CD8-positive, alpha-beta memory T cell (primary cell): Measurements from ENCODE around the gene RASSF7. TPM values are rescaled to one million over a fixed set of nuclear protein-coding genes. Genes with fewer than 3 reads are reported as not detected.

Source experiments
- CTCF ChIA-PET: fragments of 350-600 bp; sonication (Branson Sonifier 250); formaldehyde crosslinking; loops from one replicate; lab custom pipeline; 2021; ENCODE audit warnings: antibody characterized with exemption; lab: Charles Lee
- POLR2A ChIA-PET: fragments of 350-600 bp; sonication (Branson Sonifier 250); formaldehyde crosslinking; loops from one replicate; lab custom pipeline; 2021; ENCODE audit warnings: antibody characterized with exemption; lab: Charles Lee
- DNase-seq, 5 donors: peaks; one replicate each; pipeline versions ENCODE4 v3.0.0 to v3.0.0-alpha.2; 2020 to 2022; ENCODE audit warnings: mixed read lengths in 1 of 5
- H3K27ac ChIP-seq: one replicate; pipeline ENCODE4 v1.7.0; 2013; ENCODE audit warnings: low read depth, mild to moderate bottlenecking, low read length, moderate library complexity
- H3K27me3 ChIP-seq: 2 replicates; pipeline ENCODE4 v1.7.0; 2013; ENCODE audit warnings: low read length, mild to moderate bottlenecking; ENCODE audit not compliant: insufficient read depth, poor library complexity, severe bottlenecking
- H3K36me3 ChIP-seq: 2 replicates; pipeline ENCODE4 v1.7.0; 2013; ENCODE audit warnings: mild to moderate bottlenecking, low read length, moderate library complexity; ENCODE audit not compliant: insufficient read depth
- H3K4me1 ChIP-seq: 2 replicates; pipeline ENCODE4 v1.7.0; 2013; ENCODE audit warnings: mild to moderate bottlenecking, low read length, moderate library complexity; ENCODE audit not compliant: insufficient read depth
- H3K4me3 ChIP-seq: 2 replicates; pipeline ENCODE4 v1.7.0; 2013; ENCODE audit warnings: mild to moderate bottlenecking, low read length
- H3K9me3 ChIP-seq: 2 replicates; pipeline ENCODE4 v1.7.0; 2013; ENCODE audit warnings: mild to moderate bottlenecking, low read length
- H3K27ac Mint-ChIP-seq, 8 donors: one replicate each; pipeline ENCODE4 v1.8.0; 2020 to 2021; ENCODE audit warnings: mixed read lengths in 8 of 8, mild to moderate bottlenecking in 6 of 8, inconsistent platforms in 3 of 8, moderate library complexity in 3 of 8
- H3K27me3 Mint-ChIP-seq, 2 donors: one replicate each; pipeline ENCODE4 v1.8.0; 2020 to 2021; ENCODE audit warnings: mixed read lengths in 2 of 2, mild to moderate bottlenecking in 1 of 2, moderate library complexity in 1 of 2
- H3K36me3 Mint-ChIP-seq, 3 donors: one replicate each; pipeline ENCODE4 v1.8.0; 2020 to 2021; ENCODE audit warnings: mixed read lengths in 3 of 3, inconsistent platforms in 1 of 3, mild to moderate bottlenecking in 1 of 3
- H3K4me1 Mint-ChIP-seq, 3 donors: one replicate each; pipeline ENCODE4 v1.8.0; 2020 to 2021; ENCODE audit warnings: mixed read lengths in 3 of 3, inconsistent platforms in 1 of 3, mild to moderate bottlenecking in 1 of 3
- H3K4me3 Mint-ChIP-seq, 7 donors: one replicate each; pipeline ENCODE4 v1.8.0; 2020 to 2021; ENCODE audit warnings: mixed read lengths in 7 of 7, mild to moderate bottlenecking in 6 of 7, moderate library complexity in 4 of 7, inconsistent platforms in 2 of 7
- H3K9me3 Mint-ChIP-seq, 5 donors: one replicate each; pipeline ENCODE4 v1.8.0; 2020 to 2022; ENCODE audit warnings: mixed read lengths in 5 of 5, mild to moderate bottlenecking in 3 of 5, moderate library complexity in 2 of 5, inconsistent platforms in 1 of 5
- polyA plus RNA-seq: library from polyadenylated mRNA; unstranded; fragments of 300-500 nt; fragmentation: Illumina TruSeq; gene quantifications from one replicate; pipeline ENCODE4 v1.2.3, GENCODE V29; 2021
- total RNA-seq, 2 experiments: library from RNA; stranded (reverse); gene quantifications; one replicate each; pipeline ENCODE4 v1.2.3, GENCODE V29; 2021

The RASSF7 gene
- total and polyA plus RNA-seq, 3 experiments from 2014 or later, result 20.4 to 39.7 (median 20.7) TPM

DNA sequence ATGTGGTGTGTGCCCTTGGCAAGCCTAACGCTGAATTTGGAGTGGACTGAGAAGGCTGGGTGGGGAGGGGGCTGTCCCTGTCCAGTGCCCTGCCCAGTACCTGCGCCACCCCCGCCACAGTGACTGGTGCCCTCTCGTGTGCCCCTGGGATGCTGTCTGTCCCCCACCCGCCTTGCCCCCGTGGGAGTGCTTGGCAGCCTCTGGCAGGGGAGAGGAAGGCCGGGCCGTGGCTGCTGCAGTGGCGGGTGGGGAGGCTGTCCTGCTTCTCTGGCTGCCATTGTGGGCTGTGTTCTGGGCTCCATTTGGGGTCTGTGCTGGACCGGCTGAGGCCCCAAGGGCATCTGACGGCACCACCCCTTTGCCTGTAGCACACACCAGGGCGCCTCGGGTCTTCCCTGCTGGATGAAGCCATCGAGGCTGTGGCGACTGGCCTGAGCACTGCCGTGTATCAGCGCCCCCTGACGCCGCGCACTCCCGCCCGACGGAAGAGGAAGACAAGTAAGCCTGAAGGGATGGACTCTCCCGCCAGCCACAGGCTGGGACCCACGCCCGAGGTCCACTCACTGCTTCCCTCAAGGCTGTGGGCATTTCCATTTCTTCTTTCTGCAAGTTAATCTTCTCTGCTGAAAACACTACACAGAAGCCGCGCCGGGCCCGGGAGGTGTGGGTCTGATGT lies 37.4 kb downstream of the RASSF7 start:
- peaks cover 31% of the 10 kb centered on the region for H3K36me3 ChIP-seq
- no peaks in the 10 kb centered on the region for H3K27me3 ChIP-seq
- Mint-ChIP-seq H3K4me1 (peaks cover 8 to 20% (median 9%) of the 10 kb centered on the region in 3 donors), H3K4me3 (no peak overlapping the region), H3K36me3 (peaks cover 0 to 77% (median 16%) of the 10 kb centered on the region in 3 donors), H3K27ac (peak overlapping the region in 1 of 8 donors; percentile 69), H3K27me3 (no peaks in the 10 kb centered on the region), H3K9me3 (no peaks in the 10 kb centered on the region)
- POLR2A ChIA-PET, result no interaction called here
- no peak for DNase-seq
- H3K27ac ChIP-seq, result no peak overlapping the region
- no peak overlapping the region for H3K4me3 ChIP-seq
- CTCF ChIA-PET, result no interaction called here
- no peaks in the 10 kb centered on the region for H3K9me3 ChIP-seq
- no peaks in the 10 kb centered on the region for H3K4me1 ChIP-seq

- Histone ChIP-seq H3K4me1 (no peaks in the 10 kb centered on the region), H3K27me3 (no peaks in the 10 kb centered on the region), H3K36me3 (peaks cover 32% of the 10 kb centered on the region), H3K27ac (no peak overlapping the region), H3K9me3 (no peaks in the 10 kb centered on the region), H3K4me3 (no peak overlapping the region)
- POLR2A ChIA-PET, result interaction anchor here (0.6 to 1.4 kb wide), 2 partner anchors 14 to 17 kb away, joined by 4 read pairs; partner anchors contain the start of gene IRF7
- Mint-ChIP-seq H3K4me1 (peaks cover 0 to 6% (median 0%) of the 10 kb centered on the region in 3 donors), H3K9me3 (no peaks in the 10 kb centered on the region), H3K36me3 (peaks cover 0 to 72% (median 13%) of the 10 kb centered on the region in 3 donors), H3K27me3 (no peaks in the 10 kb centered on the region), H3K27ac (peak overlapping the region in 2 of 8 donors; percentile 46 to 72), H3K4me3 (no peak overlapping the region)
- no peak for DNase-seq
- CTCF ChIA-PET, result interaction anchor here (0.7 to 2.1 kb wide), 2 partner anchors 11 to 47 kb away, joined by 3 to 5 read pairs; no protein-coding TSS in a partner anchor
Observed at GRCh38 chr11:601573-602245, 40.9 kb downstream of the RASSF7 start.

DNA sequence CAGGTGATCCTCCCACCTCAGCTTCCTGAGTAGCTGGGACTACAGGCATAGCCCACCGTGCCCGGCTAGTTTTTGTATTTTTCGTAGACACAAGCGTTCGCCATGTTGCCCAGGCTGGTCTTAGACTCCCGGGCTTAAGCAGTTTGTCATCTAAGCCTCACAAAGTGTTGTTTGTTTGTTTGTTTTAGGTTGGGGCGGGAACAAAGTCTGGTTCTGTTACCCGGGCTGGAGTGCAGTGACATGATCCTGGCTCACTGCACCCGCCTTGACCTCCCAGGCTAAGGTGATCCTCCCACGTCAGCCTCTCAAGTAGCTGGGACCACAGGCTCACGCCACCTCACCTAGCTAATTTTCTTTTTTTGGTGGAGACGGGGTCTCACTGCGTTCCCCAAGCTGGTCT lies 42.4 kb downstream of the RASSF7 start:
- ChIA-PET POLR2A (no interaction called here), CTCF (interaction anchor here (2.1 kb wide), 1 partner anchor 10 kb away, joined by 5 read pairs; no protein-coding TSS in a partner anchor)
- Mint-ChIP-seq H3K27ac (no peak overlapping the region), H3K4me1 (no peaks in the 10 kb centered on the region), H3K9me3 (no peaks in the 10 kb centered on the region), H3K4me3 (no peak overlapping the region), H3K27me3 (no peaks in the 10 kb centered on the region), H3K36me3 (peaks cover 0 to 76% (median 15%) of the 10 kb centered on the region in 3 donors)
- no peaks in the 10 kb centered on the region for H3K9me3 ChIP-seq
- no peaks in the 10 kb centered on the region for H3K4me1 ChIP-seq
- DNase-seq, result no peak
- H3K4me3 ChIP-seq, result no peak overlapping the region
- H3K27me3 ChIP-seq, result no peaks in the 10 kb centered on the region
- peaks cover 35% of the 10 kb centered on the region for H3K36me3 ChIP-seq
- H3K27ac ChIP-seq, result no peak overlapping the region

- Mint-ChIP-seq H3K4me1 (no peaks in the 10 kb centered on the region), H3K36me3 (peaks cover 0 to 74% (median 9%) of the 10 kb centered on the region in 3 donors), H3K4me3 (no peak overlapping the region), H3K9me3 (no peaks in the 10 kb centered on the region), H3K27ac (peak overlapping the region in 1 of 8 donors; percentile 41), H3K27me3 (no peaks in the 10 kb centered on the region)
- ChIA-PET POLR2A (interaction anchor here (0.8 kb wide), 1 partner anchor 29 kb away, joined by 5 read pairs; the partner anchor contains the start of gene PHRF1), CTCF (no interaction called here)
- no peaks in the 10 kb centered on the region for H3K4me1 ChIP-seq
- no peaks in the 10 kb centered on the region for H3K9me3 ChIP-seq
- H3K36me3 ChIP-seq, result peaks cover 29% of the 10 kb centered on the region
- H3K27me3 ChIP-seq, result no peaks in the 10 kb centered on the region
- H3K4me3 ChIP-seq, result no peak overlapping the region
- no peak overlapping the region for H3K27ac ChIP-seq
- no peak for DNase-seq
Observed at GRCh38 chr11:605286-606129, 44.7 kb downstream of the RASSF7 start.

DNA sequence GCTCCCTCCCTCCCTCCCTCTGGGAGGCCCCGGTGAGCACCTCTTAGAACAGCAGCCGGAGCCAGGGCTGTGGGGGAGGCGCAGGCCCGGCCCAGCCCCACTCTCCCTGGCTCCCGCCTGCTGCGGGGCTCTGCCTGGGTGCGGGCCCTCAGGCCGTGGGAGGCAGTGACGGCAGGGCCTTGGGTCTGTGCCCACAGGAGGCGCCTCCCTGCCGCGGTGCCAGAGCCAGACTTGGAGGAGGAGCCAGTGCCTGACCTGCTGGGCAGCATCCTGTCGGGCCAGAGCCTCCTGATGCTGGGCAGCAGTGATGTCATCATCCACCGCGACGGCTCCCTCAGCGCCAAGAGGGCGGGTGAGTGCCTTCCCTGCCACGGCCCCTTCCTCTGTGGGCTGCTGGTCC lies 45.5 kb downstream of the RASSF7 start:
- Mint-ChIP-seq H3K27me3 (no peaks in the 10 kb centered on the region), H3K4me1 (no peaks in the 10 kb centered on the region), H3K36me3 (peaks cover 0 to 81% (median 9%) of the 10 kb centered on the region in 3 donors), H3K4me3 (no peak overlapping the region), H3K27ac (peak overlapping the region in 1 of 8 donors; percentile 42), H3K9me3 (no peaks in the 10 kb centered on the region)
- Histone ChIP-seq H3K4me1 (no peaks in the 10 kb centered on the region), H3K36me3 (peaks cover 36% of the 10 kb centered on the region), H3K4me3 (no peak overlapping the region), H3K9me3 (no peaks in the 10 kb centered on the region), H3K27ac (no peak overlapping the region), H3K27me3 (no peaks in the 10 kb centered on the region)
- POLR2A ChIA-PET, result interaction anchor here (0.8 kb wide), 1 partner anchor 30 kb away, joined by 5 read pairs; the partner anchor contains the start of gene PHRF1
- DNase-seq, result no peak
- CTCF ChIA-PET, result no interaction called here

DNA sequence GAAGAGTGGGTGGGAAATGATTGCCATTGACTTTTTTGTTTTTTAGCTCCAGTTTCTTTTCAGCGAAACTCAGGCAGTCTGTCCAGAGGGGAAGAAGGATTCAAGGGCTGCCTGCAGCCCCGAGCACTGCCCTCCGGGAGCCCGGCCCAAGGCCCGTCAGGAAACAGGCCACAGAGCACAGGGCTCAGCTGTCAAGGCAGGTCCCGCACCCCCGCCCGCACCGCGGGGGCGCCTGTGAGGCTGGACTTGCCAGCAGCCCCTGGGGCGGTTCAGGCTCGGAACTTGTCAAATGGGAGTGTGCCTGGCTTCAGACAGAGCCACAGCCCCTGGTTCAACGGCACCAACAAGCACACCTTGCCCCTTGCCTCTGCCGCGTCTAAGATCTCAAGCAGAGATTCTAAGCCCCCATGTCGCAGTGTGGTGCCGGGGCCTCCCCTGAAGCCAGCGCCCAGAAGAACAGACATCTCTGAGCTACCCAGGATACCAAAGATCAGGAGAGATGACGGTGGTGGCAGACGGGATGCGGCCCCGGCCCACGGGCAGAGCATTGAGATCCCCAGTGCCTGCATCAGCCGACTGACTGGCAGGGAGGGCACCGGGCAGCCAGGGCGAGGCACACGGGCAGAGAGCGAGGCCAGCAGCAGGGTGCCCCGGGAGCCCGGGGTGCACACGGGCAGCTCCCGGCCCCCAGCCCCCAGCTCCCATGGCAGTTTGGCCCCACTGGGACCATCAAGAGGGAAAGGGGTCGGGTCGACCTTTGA lies 46.4 kb downstream of the RASSF7 start:
- Mint-ChIP-seq H3K4me3 (no peak overlapping the region), H3K27ac (peak overlapping the region in 3 of 8 donors; percentile 42 to 88 (median 52)), H3K9me3 (no peaks in the 10 kb centered on the region), H3K36me3 (peaks cover 0 to 81% (median 7%) of the 10 kb centered on the region in 3 donors), H3K4me1 (peaks cover 0 to 3% (median 2%) of the 10 kb centered on the region in 3 donors), H3K27me3 (no peaks in the 10 kb centered on the region)
- H3K27me3 ChIP-seq, result no peaks in the 10 kb centered on the region
- H3K4me1 ChIP-seq, result no peaks in the 10 kb centered on the region
- no peaks in the 10 kb centered on the region for H3K9me3 ChIP-seq
- peaks cover 36% of the 10 kb centered on the region for H3K36me3 ChIP-seq
- no peak overlapping the region for H3K4me3 ChIP-seq
- ChIA-PET POLR2A (no interaction called here), CTCF (no interaction called here)
- DNase-seq, result no peak
- H3K27ac ChIP-seq, result no peak overlapping the region

DNA sequence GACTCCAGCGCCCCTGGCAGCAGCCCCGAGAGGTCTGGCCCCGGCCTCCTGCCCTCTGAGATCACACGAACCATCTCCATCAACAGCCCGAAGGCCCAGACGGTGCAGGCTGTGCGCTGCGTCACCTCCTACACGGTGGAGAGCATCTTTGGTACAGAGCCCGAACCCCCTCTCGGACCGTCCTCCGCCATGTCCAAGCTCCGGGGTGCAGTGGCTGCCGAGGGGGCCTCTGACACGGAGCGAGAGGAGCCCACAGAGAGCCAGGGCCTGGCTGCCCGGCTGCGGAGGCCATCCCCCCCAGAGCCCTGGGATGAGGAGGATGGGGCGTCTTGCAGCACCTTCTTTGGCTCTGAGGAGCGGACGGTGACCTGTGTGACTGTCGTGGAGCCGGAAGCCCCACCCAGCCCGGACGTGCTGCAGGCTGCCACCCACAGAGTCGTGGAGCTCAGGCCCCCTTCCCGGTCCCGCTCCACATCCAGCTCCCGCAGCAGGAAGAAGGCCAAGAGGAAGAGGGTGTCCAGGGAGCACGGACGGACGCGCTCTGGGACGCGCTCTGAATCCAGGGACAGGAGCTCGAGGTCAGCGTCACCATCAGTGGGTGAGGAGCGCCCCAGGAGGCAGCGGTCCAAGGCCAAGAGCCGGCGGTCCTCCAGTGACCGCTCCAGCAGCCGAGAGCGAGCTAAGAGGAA lies 47.3 kb downstream of the RASSF7 start:
- Mint-ChIP-seq H3K9me3 (no peaks in the 10 kb centered on the region), H3K4me1 (peaks cover 0 to 6% (median 3%) of the 10 kb centered on the region in 3 donors), H3K36me3 (peaks cover 0 to 84% (median 7%) of the 10 kb centered on the region in 3 donors), H3K27me3 (no peaks in the 10 kb centered on the region), H3K4me3 (peak overlapping the region in 1 of 7 donors; percentile 48), H3K27ac (no peak overlapping the region)
- ChIA-PET CTCF (no interaction called here), POLR2A (interaction anchor here (0.5 kb wide), 1 partner anchor 176 kb away, joined by 4 read pairs; no protein-coding TSS in a partner anchor)
- Histone ChIP-seq H3K4me3 (no peak overlapping the region), H3K9me3 (no peaks in the 10 kb centered on the region), H3K4me1 (peaks cover 1% of the 10 kb centered on the region), H3K27me3 (no peaks in the 10 kb centered on the region), H3K36me3 (peaks cover 43% of the 10 kb centered on the region), H3K27ac (no peak overlapping the region)
- no peak for DNase-seq
